GM19467 (cell line): ENCODE results near the gene SIGLEC6.

ENCODE experiments used
- ATAC-seq: cut with Tn5 transposase; IDR thresholded peaks from one replicate; pipeline ENCODE4 v1.9.1; 2021; ENCODE audit warnings: mild to moderate bottlenecking, moderate library complexity; ENCODE audit not compliant: unreplicated experiment

The SIGLEC6 gene

DNA sequence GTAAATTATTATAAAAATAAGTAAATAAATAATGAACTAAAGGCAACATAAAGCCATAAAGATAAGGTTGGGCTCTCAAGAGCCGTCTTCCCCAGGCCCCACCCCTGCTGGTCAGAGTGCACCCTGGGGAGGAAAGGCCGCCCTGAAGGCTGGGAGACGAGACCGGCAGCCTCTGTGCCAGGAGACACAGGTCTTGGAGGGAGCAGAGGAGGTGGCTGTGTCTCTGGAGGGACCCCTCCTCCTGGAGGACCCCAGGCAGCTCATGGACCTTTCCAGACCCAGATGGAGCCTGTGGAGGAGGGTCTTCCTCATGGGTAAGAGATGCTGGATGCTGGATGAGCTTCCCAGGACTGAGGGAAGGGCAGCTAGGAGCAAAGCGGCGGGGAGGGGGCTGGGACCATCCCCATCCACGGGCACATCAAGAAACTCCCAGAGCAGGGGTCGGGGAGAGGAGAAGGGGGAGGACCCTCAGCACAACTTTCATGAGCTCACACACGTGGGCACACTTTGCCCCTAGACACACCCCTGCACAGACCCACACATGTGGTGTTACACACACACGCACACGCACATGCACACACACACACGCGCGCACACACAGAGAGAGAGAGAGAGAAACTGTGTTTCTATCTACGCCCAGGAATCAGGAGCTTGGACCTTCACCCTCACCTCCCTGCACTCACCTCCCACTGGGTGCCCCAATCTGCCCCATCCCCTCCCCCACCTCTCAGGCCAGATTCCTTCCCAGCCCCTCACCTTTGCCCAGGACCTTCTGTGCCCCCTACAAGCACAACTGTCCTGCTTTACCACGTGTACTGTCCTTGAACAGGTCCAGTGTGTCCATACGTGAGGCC, 52.9 kb downstream of the SIGLEC6 start, which contains the start of gene CEACAM18:
CEACAM18 (plus strand) TSS at position 159 of the 854 bp plus-strand sequence.
- ATAC-seq: no peak

DNA sequence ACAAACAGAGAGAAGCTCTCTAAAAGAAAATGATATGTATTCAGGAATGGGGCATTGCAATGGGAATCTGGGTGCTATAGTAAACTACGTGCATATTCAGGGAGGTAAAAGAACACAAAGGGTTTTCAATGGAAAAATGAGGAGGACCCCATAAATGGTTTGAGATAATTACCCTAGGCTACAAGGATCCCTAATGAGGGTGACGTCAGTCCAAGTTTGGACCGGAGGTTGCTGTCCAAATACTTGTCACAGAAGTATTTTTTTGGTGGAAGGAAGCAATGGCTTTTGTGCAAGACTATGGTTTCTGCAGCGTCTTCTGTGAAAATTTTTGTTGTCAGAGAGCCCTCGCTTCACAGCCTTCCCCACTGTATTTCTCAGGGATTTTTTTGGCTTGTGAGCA, 54.1 kb downstream of the SIGLEC6 start:
- no peak for ATAC-seq

DNA sequence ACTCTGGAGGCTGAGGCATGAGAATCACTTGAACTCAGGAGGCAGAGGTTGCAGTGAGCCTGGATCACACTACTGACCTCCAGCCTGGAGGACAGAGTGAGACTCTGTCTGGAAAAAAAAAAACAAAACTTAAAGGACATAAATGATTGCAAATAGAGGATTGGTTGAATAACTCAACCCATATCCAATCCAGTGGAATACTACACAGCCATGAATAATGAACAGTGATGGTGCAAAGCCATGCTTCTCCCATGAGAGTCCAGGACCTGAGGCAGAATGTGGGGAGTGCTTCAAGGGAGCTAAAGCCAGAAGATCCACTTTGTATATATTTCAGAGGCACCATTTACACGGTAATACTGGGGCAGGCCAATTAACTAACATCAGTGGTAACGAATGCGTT, 55.3 kb downstream of the SIGLEC6 start:
- ATAC-seq: no peak

DNA sequence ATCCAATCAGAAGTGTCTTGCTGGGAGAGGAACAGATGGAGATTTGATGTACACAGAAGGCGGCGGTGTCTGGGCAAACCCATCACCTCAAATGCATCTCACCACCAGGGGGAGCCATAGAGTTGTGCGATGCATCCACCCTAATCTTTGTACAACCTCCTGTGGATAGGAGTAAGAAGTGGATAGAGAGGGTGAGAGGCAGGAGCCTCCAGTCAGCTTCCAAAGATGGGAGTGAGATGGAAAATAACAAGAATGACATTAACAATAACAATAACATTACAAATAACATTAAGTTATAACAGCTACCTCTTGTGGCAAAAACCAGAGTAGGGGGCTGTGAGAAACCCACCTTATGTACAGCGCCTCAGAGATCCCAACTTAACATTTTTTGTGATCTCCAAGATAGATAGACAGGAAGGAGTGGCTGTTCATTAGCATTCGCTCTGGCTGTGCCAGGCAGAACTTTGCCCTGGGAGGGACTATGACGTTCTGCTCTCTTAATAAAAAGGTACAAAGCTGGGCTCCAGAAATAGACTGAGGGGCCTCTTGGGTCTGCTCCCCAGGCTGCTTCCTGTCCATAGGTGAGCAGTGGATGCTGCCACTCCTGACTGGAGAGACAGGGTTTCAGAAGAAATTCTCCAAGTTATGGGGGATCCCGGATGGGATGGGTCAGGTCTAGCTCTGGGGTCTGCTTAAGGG, 58.3 kb downstream of the SIGLEC6 start:
- ATAC-seq: no peak

DNA sequence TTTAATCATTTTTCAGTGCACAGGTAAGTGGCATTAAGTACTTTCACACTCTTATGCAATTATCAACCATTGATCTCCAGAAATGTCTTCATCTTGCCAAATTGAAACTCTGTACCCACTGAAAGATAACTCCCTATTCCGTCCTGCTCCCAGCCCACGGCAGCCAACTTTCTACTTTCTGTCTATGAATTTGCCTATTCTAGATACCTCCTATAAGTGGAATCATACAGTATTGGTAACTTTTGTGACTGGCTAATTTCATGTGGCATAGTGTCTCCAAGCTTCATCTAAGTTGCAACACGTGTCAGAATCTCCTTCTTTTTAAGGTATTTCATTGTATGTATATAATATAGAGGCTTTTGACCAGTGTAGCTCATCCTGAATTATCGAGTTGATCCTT, 58.9 kb downstream of the SIGLEC6 start:
- ATAC-seq: no peak

DNA sequence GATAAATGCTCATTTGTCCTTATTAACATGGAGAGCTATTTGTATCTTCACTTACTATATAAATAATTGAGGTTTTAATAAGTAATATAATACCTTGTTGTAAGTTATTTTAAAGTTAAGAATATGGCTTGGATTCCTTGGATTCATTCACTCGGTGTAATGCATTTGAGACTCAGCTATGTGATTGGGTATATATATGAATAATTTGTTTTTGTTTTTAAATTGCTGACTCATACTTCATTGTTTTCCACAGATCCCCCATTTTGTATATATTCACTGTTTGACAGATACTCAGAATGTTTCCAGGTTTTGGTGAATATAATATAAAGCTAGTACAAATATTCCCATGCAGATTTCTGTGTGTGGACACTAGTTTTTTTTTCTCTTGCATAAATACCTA, 59.9 kb downstream of the SIGLEC6 start:
- no peak for ATAC-seq

DNA sequence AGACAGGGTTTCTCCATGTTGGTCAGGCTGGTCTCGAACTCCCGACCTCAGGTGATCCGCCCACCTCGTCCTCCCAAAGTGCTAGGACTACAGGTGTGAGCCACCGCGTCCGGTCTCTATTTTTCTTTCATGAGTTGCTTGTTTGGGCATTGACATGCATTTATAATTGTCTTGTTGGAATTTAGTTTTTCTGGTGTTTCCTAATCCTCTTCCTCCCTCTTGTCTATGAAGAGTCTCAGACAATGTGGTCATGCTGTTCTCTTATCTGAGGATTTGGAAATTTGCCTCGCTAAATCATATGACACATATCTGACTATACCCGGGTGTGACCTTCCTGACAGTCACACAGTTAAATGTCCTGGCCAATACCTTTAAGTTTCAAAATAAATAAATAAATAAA, 60.5 kb downstream of the SIGLEC6 start:
- ATAC-seq: no peak

DNA sequence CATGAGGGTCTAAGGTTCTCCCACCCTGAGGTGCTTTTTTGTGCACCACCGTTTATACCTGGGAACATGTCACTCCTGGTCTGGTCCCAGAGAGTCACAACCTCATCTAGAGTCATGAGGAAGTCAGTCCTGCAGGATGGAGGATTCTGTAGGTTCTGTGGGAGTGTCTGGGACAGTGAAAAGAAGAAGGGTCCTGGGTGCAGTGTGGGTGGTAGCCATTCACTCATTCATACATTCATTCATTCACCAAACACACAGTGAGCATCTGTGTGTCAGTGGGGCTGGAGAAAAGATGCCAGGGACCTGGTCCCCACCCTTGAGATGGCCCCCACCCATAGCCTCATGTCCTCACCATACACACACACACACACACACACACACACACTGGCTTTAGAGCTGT, 61.8 kb downstream of the SIGLEC6 start:
- no peak for ATAC-seq

DNA sequence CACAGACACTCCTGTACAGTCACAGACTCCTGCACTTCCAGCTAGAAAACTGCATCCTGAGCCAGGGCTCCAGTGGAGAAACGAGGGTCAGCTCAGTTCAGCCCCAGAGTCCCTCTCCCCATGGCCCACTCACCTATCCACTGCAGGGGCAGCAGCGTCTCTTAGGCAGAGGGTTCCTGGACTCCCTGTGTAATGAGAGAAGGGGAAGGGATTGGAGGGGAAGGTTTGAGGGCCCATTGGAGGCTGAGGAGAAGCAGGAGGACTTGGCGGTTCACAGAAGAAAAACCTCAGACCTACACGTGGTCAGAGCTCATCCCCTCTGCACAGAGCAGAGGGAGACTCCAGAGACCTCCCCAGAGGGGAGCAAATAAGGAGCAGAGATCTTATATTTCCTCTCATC, 62.3 kb downstream of the SIGLEC6 start:
- ATAC-seq: no peak

DNA sequence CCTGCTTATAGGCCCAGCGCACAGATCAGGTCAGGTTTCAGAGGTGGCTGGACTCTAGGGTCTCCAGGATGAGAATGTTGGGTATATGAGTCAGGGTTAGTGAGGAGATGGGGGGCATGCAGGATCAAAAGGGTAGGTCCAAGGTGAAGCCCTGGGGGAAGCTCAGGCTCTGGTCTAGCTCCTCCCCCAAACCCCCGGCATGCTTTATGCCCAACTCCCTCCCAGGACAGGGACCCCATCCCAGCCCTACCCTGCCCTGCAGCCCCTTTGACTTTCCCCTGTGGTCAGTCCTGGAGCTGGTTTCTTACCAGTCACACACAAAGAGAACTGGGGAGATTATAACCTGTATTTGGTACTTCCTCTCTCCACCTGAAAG, 62.9 kb downstream of the SIGLEC6 start:
- ATAC-seq: no peak

DNA sequence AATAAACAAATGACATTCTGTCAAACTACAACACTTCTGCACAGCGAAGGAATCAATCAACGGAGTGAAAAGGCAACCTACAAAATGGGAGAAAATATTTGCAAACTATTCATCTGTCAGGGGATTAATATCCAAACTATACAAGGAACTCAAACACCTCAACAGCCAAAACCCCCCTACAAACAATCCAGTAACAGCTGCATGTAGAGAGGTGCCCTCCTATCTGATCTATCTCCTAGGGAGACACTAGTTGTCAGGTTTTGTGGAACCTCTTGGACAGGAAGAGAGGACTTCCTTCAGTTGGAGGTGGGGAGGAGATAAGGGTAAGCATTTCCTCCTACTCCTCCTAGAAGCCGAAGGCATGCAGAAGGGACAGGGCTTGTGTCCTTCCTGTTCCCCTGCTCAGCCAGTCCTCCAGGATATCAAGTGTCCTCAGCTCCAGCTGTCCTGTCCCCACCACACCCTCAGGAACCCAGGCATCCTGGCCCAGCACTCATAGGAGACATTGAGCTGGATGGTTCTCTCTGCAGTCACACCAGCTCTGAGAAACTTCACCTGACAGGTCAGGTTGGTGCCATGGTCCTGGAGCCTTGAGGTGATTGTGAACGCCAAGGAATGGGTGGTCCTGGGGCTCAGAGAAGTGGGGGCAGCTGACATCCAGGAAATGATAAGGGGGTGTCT, 63.5 kb downstream of the SIGLEC6 start:
- no peak for ATAC-seq
